ENCODE measurements around the gene C11orf16. TPM values are rescaled to one million over a fixed set of nuclear protein-coding genes. Genes with fewer than 3 reads are reported as not detected.

C11orf16 gene
- total and polyA plus RNA-seq, 2 donors (not counting 1 experiment from before 2014, with no cell fraction given), result not detected

- Histone ChIP-seq H2AFZ (ENCODE audit: low read length) (peak overlapping the region; percentile 24), H3K4me3 (replicated peaks in 1 of 4; ENCODE audit: control extremely low read depth in 1 of 4, insufficient read depth in 1 of 4, low read depth in 3 of 4, low read length in 4 of 4) (peak overlapping the region; percentile 76 to 86 (median 84)), H3K9me3 (ENCODE audit: control insufficient read depth, insufficient read depth, low read depth, low read length) (no peaks in the 10 kb centered on the region), H3K27ac (ENCODE audit: insufficient read depth, low read length) (peak overlapping the region; percentile 74), H3K79me2 (ENCODE audit: control insufficient read depth, insufficient read depth, low read length) (peaks cover 42% of the 10 kb centered on the region), H4K20me1 (ENCODE audit: control insufficient read depth, extremely low read depth, insufficient read depth, low read length) (no peaks in the 10 kb centered on the region), H3K9ac (ENCODE audit: insufficient read depth, low read length) (peak overlapping the region; percentile 79), H3K4me2 (ENCODE audit: extremely low read depth, insufficient read depth, low read length) (peak overlapping the region; percentile 96), H3K4me1 (ENCODE audit: control insufficient read depth, extremely low read depth, insufficient read depth, low read length) (peaks cover 14% of the 10 kb centered on the region), H3K36me3 (ENCODE audit: control insufficient read depth, insufficient read depth, low read length) (no peaks in the 10 kb centered on the region), H3K27me3 (ENCODE audit: control insufficient read depth, insufficient read depth, low read length) (no peaks in the 10 kb centered on the region)
- TF ChIP-seq, protein P1, sequence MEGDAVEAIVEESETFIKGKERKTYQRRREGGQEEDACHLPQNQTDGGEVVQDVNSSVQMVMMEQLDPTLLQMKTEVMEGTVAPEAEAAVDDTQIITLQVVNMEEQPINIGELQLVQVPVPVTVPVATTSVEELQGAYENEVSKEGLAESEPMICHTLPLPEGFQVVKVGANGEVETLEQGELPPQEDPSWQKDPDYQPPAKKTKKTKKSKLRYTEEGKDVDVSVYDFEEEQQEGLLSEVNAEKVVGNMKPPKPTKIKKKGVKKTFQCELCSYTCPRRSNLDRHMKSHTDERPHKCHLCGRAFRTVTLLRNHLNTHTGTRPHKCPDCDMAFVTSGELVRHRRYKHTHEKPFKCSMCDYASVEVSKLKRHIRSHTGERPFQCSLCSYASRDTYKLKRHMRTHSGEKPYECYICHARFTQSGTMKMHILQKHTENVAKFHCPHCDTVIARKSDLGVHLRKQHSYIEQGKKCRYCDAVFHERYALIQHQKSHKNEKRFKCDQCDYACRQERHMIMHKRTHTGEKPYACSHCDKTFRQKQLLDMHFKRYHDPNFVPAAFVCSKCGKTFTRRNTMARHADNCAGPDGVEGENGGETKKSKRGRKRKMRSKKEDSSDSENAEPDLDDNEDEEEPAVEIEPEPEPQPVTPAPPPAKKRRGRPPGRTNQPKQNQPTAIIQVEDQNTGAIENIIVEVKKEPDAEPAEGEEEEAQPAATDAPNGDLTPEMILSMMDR (conservative IDR thresholded peaks at IDR 0.05 in 1 of 2, IDR thresholded peaks at IDR 0.05 in 1 of 2; ENCODE audit: low read depth in 1 of 2, low read length in 2 of 2), result no peak
- TF ChIP-seq EZH2 (IDR thresholded peaks at IDR 0.05; ENCODE audit: low read length, missing control alignments), result no peak
- DNase-seq (ENCODE audit: low read depth in 2 of 2), result peak; percentile 75 to 83
Observed at GRCh38 chr11:8870411-8871170, 62.2 kb downstream of the C11orf16 start.

Other genes starting within 250 kb of the C11orf16 start
- gene AKIP1, start 21.8 kb downstream of the C11orf16 start, total RNA-seq, result 35.4 and 63.7 TPM in 2 replicates
- 42.2 and 50.8 TPM in 2 replicates for gene AKIP1, start 21.8 kb downstream of the C11orf16 start, polyA plus RNA-seq
- gene ASCL3, start 10.1 kb upstream of the C11orf16 start, total RNA-seq, result not detected in 2 replicates
- gene ASCL3, start 10.1 kb upstream of the C11orf16 start, polyA plus RNA-seq, result not detected in 2 replicates
- 36.2 and 51.0 TPM in 2 replicates for gene TMEM9B, start 31.5 kb upstream of the C11orf16 start, total RNA-seq
- gene TMEM9B, start 31.5 kb upstream of the C11orf16 start, polyA plus RNA-seq, result 59.0 and 61.6 TPM in 2 replicates
- 4.1 and 8.8 TPM in 2 replicates for gene NRIP3, start 71.1 kb upstream of the C11orf16 start, total RNA-seq
- gene NRIP3, start 71.1 kb upstream of the C11orf16 start, polyA plus RNA-seq, result 11.7 and 13.9 TPM in 2 replicates
- gene SCUBE2, start 158.7 kb upstream of the C11orf16 start, total RNA-seq, result 1.8 TPM in 2 replicates
- gene SCUBE2, start 158.7 kb upstream of the C11orf16 start, polyA plus RNA-seq, result 0.61 and 1.1 TPM in 2 replicates